Measurements from ENCODE around the gene LAMC3.

LAMC3 gene

GRCh38 chr9:131050831-131051230 is 41.9 kb downstream of the LAMC3 start:
- DNase-seq (ENCODE audit: low read depth): no peak
- H3K4me3 ChIP-seq (replicated peaks; ENCODE audit: low read depth, low read length): no peak overlapping the region
- TF ChIP-seq CTCF (IDR thresholded peaks at IDR 0.05; ENCODE audit: low read length, missing control alignments): no peak

- DNase-seq (ENCODE audit: low read depth): no peak
- TF ChIP-seq CTCF (IDR thresholded peaks at IDR 0.05; ENCODE audit: low read length, missing control alignments): no peak
- H3K4me3 ChIP-seq (replicated peaks; ENCODE audit: low read depth, low read length): no peak overlapping the region
Measured at GRCh38 chr9:131051592-131052517, 42.9 kb downstream of the LAMC3 start.

GRCh38 chr9:131053896-131054295 is 44.9 kb downstream of the LAMC3 start:
- no peak overlapping the region for H3K4me3 ChIP-seq (replicated peaks; ENCODE audit: low read depth, low read length)
- no peak for TF ChIP-seq CTCF (IDR thresholded peaks at IDR 0.05; ENCODE audit: low read length, missing control alignments)
- no peak for DNase-seq (ENCODE audit: low read depth)

GRCh38 chr9:131056781-131057506 is 48.0 kb downstream of the LAMC3 start:
- no peak for TF ChIP-seq CTCF (IDR thresholded peaks at IDR 0.05; ENCODE audit: low read length, missing control alignments)
- H3K4me3 ChIP-seq (replicated peaks; ENCODE audit: low read depth, low read length): no peak overlapping the region
- DNase-seq (ENCODE audit: low read depth): no peak

- TF ChIP-seq CTCF (IDR thresholded peaks at IDR 0.05; ENCODE audit: low read length, missing control alignments): no peak
- no peak overlapping the region for H3K4me3 ChIP-seq (replicated peaks; ENCODE audit: low read depth, low read length)
- DNase-seq (ENCODE audit: low read depth): no peak
Measured at GRCh38 chr9:131060900-131061630, 52.1 kb downstream of the LAMC3 start.

GRCh38 chr9:131062969-131063368 is 54.0 kb downstream of the LAMC3 start:
- no peak overlapping the region for H3K4me3 ChIP-seq (replicated peaks; ENCODE audit: low read depth, low read length)
- DNase-seq (ENCODE audit: low read depth): no peak
- TF ChIP-seq CTCF (IDR thresholded peaks at IDR 0.05; ENCODE audit: low read length, missing control alignments): no peak

Measured in fibroblast of pulmonary artery (primary cell).